AG04449 (cell line): Measurements from ENCODE around the gene HOXA4.
A peak's percentile ranks its signal among the peaks of the same experiment; 100 is the strongest.

ENCODE experiments used
- CTCF ChIA-PET: fragments of 350-600 bp; formaldehyde crosslinking; extraction: SDS; loops from one replicate; lab custom pipeline; 2021; ENCODE audit warnings: antibody characterized with exemption; lab: Yijun Ruan, JAX
- POLR2A ChIA-PET: fragments of 400-600, 350-600 bp; formaldehyde crosslinking; extraction: SDS; loops from one replicate; lab custom pipeline; 2020; ENCODE audit warnings: antibody characterized with exemption, inconsistent platforms; lab: Yijun Ruan, JAX
- DNase-seq: peaks from one replicate; pipeline ENCODE4 v3.0.0-alpha.2; 2010; ENCODE audit warnings: low read depth, low spot score
- H3K4me3 ChIP-seq: 2 replicates; pipeline ENCODE4 v1.5.1; 2011; ENCODE audit warnings: low read depth, mild to moderate bottlenecking, control low read depth, low read length
- CTCF ChIP-seq: IDR thresholded peaks from one replicate; pipeline ENCODE4 v1.5.1; 2011; ENCODE audit warnings: mild to moderate bottlenecking, moderate library complexity, low read length, control low read depth, inconsistent platforms; ENCODE audit not compliant: insufficient read depth; ENCODE audit errors: missing control alignments

Gene HOXA4

DNA sequence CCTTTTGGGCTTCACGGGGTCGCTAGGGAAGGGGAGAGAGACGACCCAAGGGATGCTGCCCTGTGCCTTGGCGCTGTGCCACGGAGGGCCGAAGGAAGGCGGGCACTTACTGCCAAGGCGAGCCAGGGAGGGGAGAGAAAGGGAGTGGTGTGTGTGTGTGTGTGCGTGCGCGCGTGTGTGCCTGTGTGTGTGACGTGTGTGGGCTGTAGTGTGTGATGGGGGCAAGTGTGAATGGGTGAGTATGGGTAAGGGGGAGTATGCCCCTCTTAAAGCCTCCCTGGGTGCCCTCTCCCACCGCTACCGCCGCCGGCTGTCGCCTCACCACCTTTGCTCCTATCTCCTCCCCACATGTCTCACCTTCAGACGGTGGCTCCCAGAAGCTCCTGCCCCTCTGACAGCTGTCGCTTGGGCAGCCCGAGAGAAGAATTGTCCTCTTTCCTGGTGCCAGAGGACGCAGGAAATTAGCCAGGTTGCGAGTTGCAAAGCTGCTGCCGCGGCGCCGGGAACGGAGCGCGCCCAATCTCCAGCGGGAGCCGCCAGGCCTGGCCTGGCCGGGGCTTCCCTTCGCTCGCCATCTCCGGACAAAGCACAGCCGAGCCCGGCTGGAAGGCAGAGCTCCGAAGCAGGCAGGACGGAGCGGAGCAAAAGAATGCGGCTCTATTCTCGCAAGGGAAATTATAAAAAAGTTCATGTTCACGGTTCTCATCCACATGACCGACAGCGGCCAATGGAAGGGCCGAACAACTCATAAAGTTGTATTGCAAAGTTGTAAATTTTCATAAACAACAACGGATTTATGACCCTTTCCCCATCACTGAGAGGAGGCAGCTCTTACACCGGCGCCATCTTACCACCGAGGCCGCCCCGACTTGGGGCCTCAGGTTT, 21.6 kb upstream of the HOXA4 start, which contains the start of gene HOXA3:
Gene HOXA3, minus strand, starts transcription at position 653 of the 885 bp plus-strand sequence. CDS start 41,943 bp downstream, outside the sequence.
- no peak for DNase-seq
- H3K4me3 ChIP-seq: peak within 1 kb of the TSS; percentile 72
- TF ChIP-seq CTCF: no peak
- CTCF ChIA-PET: interaction anchor here (0.8 to 4.7 kb wide), 14 partner anchors 6 to 465 kb away, joined by 3 to 52 read pairs (median 5); partner anchors contain the start of genes HOXA7 and HOXA9
- POLR2A ChIA-PET: interaction anchor here (0.9 to 1.7 kb wide), 3 partner anchors 9 to 21 kb away, joined by 4 to 6 read pairs (median 6); partner anchors contain the start of gene HOXA4

GRCh38 chr7:27151341-27151930, 20.9 kb upstream of the HOXA4 start:
- ChIA-PET CTCF (interaction anchor here (0.7 to 4.7 kb wide), 20 partner anchors 7 to 1255 kb away, joined by 3 to 52 read pairs (median 4); partner anchors contain the start of genes HOXA4 and HOXA7), POLR2A (interaction anchor here (0.9 to 1.7 kb wide), 4 partner anchors 7 to 21 kb away, joined by 3 to 6 read pairs (median 5); partner anchors contain the start of gene HOXA4)
- DNase-seq: no peak
- TF ChIP-seq CTCF: peak; percentile 25
- peak overlapping the region; percentile 72 for H3K4me3 ChIP-seq

GRCh38 chr7:27150568-27151340, 20.2 kb upstream of the HOXA4 start:
- DNase-seq: no peak
- TF ChIP-seq CTCF: peak; percentile 91
- CTCF ChIA-PET: interaction anchor here (0.7 to 4.7 kb wide), 23 partner anchors 7 to 1304 kb away, joined by 3 to 52 read pairs (median 4); partner anchors contain the start of genes HOXA4 and HOXA7
- POLR2A ChIA-PET: interaction anchor here (0.9 to 1.7 kb wide), 4 partner anchors 8 to 20 kb away, joined by 3 to 6 read pairs (median 4); partner anchors contain the start of gene HOXA4
- H3K4me3 ChIP-seq: peak overlapping the region; percentile 72

DNA sequence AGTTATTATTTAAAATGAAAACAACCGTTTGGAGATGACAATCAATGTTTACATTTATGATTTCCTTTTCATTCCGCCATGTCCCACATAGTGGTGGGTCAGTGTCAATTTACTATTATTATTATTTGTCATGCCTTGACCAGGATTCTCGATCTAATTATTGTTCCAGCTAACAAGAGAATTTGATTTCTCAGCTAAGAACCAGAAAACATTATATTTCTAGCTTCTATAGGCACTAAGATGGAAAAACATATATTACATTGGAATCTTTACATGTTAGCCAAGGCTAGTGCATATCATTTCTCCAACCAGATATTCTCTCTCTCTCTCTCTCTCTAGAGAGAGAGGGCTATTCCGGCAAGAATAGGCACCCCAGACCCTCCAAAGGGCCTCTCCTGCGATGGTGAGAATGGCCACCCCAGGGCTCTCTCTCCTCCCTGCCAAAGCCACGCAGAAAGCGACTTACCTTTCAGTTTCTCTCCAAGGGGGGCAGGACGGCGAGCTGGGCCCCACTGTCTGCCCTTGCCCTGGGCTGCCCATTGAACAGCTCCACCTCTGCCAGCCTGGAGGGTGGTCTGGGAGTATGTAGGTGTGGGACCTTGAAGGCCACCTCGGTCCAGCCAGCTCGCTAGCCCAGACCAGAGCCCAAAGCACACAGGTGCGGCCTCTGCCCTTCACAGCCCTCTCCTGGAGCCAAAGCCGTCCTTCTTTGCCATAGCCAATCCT, 19.4 kb upstream of the HOXA4 start:
- no peak for TF ChIP-seq CTCF
- POLR2A ChIA-PET: interaction anchor here (0.9 to 1.7 kb wide), 4 partner anchors 9 to 19 kb away, joined by 3 to 6 read pairs (median 4); partner anchors contain the start of gene HOXA4
- DNase-seq: no peak
- CTCF ChIA-PET: interaction anchor here (0.6 to 4.7 kb wide), 24 partner anchors 8 to 1304 kb away, joined by 3 to 52 read pairs (median 4); partner anchors contain the start of genes HOXA4 and HOXA7
- peak overlapping the region; percentile 72 for H3K4me3 ChIP-seq
